HepG2 (cell line): ENCODE measurements around the gene TBXAS1. TPM values are rescaled to one million over a fixed set of nuclear protein-coding genes. Genes with fewer than 3 reads are reported as not detected.

Experiments
- DNMT3B ChIP-seq: conservative IDR thresholded peaks from 2 replicates; pipeline ENCODE4 v1.6.1; 2016; ENCODE audit warnings: missing biosample characterization, control low read depth
- ERF ChIP-seq: IDR thresholded peaks from 2 replicates; pipeline ENCODE4 v1.6.1; 2018; ENCODE audit warnings: missing biosample characterization, missing genetic modification reagents
- FOXO1 ChIP-seq: sonication (generic); formaldehyde crosslinking; IDR thresholded peaks from 2 replicates; pipeline ENCODE4 v1.4.0; 2020; ENCODE audit warnings: missing genetic modification reagents
- GPBP1L1 ChIP-seq: sonication (generic); formaldehyde crosslinking; IDR thresholded peaks from 2 replicates; pipeline ENCODE4 v1.5.0; 2020; ENCODE audit warnings: mild to moderate bottlenecking, missing genetic modification reagents
- IKZF4 ChIP-seq: sonication (generic); formaldehyde crosslinking; IDR thresholded peaks from 2 replicates; pipeline ENCODE4 v1.5.1; 2020; ENCODE audit warnings: borderline replicate concordance, mild to moderate bottlenecking, low read depth, missing genetic modification reagents; ENCODE audit errors: not compliant biosample characterization
- ISL2 ChIP-seq: sonication (generic); formaldehyde crosslinking; IDR thresholded peaks from 2 replicates; pipeline ENCODE4 v1.5.0; 2020; ENCODE audit warnings: missing genetic modification reagents
- RFX3 ChIP-seq: IDR thresholded peaks from 2 replicates; pipeline ENCODE4 v1.6.1; 2016; ENCODE audit warnings: missing biosample characterization, missing genetic modification reagents
- TBX2 ChIP-seq: sonication (generic); formaldehyde crosslinking; IDR thresholded peaks from 2 replicates; pipeline ENCODE4 v1.5.0; 2020; ENCODE audit warnings: missing genetic modification reagents, mild to moderate bottlenecking, borderline replicate concordance
- TCF12 ChIP-seq, 2 experiments: fragments of 450-650 bp in 1 of 2; sonication (generic) in 1 of 2; formaldehyde crosslinking in 1 of 2; IDR thresholded peaks; 2 replicates each; pipeline versions ENCODE4 v1.6.1 to v1.8.0; 2017 to 2022; ENCODE audit warnings: antibody characterized with exemption in 1 of 2, mild to moderate bottlenecking in 1 of 2, missing genetic modification reagents in 1 of 2, moderate library complexity in 1 of 2
- ZNF124 ChIP-seq: sonication (generic); formaldehyde crosslinking; IDR thresholded peaks from 2 replicates; pipeline ENCODE4 v1.4.0; 2020; ENCODE audit warnings: missing genetic modification reagents
- ZNF138 ChIP-seq: sonication (generic); formaldehyde crosslinking; IDR thresholded peaks from 2 replicates; pipeline ENCODE4 v1.5.0; 2020; ENCODE audit warnings: mild to moderate bottlenecking, low read depth, missing genetic modification reagents
- ZNF160 ChIP-seq: sonication (generic); formaldehyde crosslinking; IDR thresholded peaks from 2 replicates; pipeline ENCODE4 v1.8.0; 2022; ENCODE audit warnings: mild to moderate bottlenecking, inconsistent platforms, missing genetic modification reagents
- ZNF350 ChIP-seq: sonication (generic); formaldehyde crosslinking; IDR thresholded peaks from 2 replicates; pipeline ENCODE4 v1.4.0; 2020; ENCODE audit warnings: mild to moderate bottlenecking, low read depth, missing genetic modification reagents, borderline replicate concordance
- ZNF564 ChIP-seq: sonication (generic); formaldehyde crosslinking; IDR thresholded peaks from 2 replicates; pipeline ENCODE4 v1.8.1; 2023; ENCODE audit warnings: mild to moderate bottlenecking, missing genetic modification reagents
- ZNF614 ChIP-seq: IDR thresholded peaks from 2 replicates; pipeline ENCODE4 v1.6.1; 2018; ENCODE audit warnings: missing biosample characterization, missing genetic modification reagents, inconsistent platforms, borderline replicate concordance
- ZNF800 ChIP-seq: sonication (generic); formaldehyde crosslinking; IDR thresholded peaks from 2 replicates; pipeline ENCODE4 v1.4.0; 2020; ENCODE audit warnings: missing genetic modification reagents
- polyA plus RNA-seq, 8 experiments: library from polyadenylated mRNA; depleted of rRNA in 3 of 8; stranded (reverse) in 7 of 8; unstranded in 1 of 8; fragments of >200 nt; fragmentation: Illumina TruSeq in 4 of 8; extraction: Trizol in 4 of 8; gene quantifications; 2 replicates each; pipeline versions ENCODE4 v1.2.1 to v1.2.3, GENCODE V29; 2011 to 2016; ENCODE audit warnings: low read depth in 4 of 8, missing spikeins in 1 of 8, mixed read lengths in 1 of 8; ENCODE audit not compliant: insufficient read depth in 1 of 8
- total RNA-seq, 5 experiments: library from RNA; depleted of rRNA; stranded (reverse); fragments of >200 nt; fragmentation: Illumina TruSeq; extraction: Trizol; gene quantifications; 2 replicates each; pipeline ENCODE4 v1.2.3, GENCODE V29; 2016; ENCODE audit warnings: low read depth in 1 of 5
- TF ChIP-seq, protein P1 (sequence below): sonication (generic); formaldehyde crosslinking; IDR thresholded peaks from 2 replicates; pipeline ENCODE4 v1.5.0; 2020; ENCODE audit warnings: mild to moderate bottlenecking, missing genetic modification reagents, borderline replicate concordance
- TF ChIP-seq, protein P2 (sequence below): sonication (generic); formaldehyde crosslinking; IDR thresholded peaks from 2 replicates; pipeline ENCODE4 v1.5.0; 2020; ENCODE audit warnings: missing genetic modification reagents

Gene TBXAS1
- total and polyA plus RNA-seq, 2 of the 13 experiments (the other 11 are each of a cell fraction or from before 2014, with no cell fraction given): 4.0 to 4.9 TPM

- TF ChIP-seq, protein P1, sequence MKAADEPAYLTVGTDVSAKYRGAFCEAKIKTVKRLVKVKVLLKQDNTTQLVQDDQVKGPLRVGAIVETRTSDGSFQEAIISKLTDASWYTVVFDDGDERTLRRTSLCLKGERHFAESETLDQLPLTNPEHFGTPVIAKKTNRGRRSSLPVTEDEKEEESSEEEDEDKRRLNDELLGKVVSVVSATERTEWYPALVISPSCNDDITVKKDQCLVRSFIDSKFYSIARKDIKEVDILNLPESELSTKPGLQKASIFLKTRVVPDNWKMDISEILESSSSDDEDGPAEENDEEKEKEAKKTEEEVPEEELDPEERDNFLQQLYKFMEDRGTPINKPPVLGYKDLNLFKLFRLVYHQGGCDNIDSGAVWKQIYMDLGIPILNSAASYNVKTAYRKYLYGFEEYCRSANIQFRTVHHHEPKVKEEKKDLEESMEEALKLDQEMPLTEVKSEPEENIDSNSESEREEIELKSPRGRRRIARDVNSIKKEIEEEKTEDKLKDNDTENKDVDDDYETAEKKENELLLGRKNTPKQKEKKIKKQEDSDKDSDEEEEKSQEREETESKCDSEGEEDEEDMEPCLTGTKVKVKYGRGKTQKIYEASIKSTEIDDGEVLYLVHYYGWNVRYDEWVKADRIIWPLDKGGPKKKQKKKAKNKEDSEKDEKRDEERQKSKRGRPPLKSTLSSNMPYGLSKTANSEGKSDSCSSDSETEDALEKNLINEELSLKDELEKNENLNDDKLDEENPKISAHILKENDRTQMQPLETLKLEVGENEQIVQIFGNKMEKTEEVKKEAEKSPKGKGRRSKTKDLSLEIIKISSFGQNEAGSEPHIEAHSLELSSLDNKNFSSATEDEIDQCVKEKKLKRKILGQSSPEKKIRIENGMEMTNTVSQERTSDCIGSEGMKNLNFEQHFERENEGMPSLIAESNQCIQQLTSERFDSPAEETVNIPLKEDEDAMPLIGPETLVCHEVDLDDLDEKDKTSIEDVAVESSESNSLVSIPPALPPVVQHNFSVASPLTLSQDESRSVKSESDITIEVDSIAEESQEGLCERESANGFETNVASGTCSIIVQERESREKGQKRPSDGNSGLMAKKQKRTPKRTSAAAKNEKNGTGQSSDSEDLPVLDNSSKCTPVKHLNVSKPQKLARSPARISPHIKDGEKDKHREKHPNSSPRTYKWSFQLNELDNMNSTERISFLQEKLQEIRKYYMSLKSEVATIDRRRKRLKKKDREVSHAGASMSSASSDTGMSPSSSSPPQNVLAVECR (CRISPR knock-in tag): peak; percentile 85; the same call in 1 of the 2 replicates
- 0 out of 2 replicates have a peak, but pooled peaks have one; percentile 37 for TF ChIP-seq ZNF138 (CRISPR knock-in tag)
- peak; percentile 64 for TF ChIP-seq TBX2
- no peak for TF ChIP-seq GPBP1L1 (CRISPR knock-in tag)
- TF ChIP-seq ZNF124 (CRISPR knock-in tag): no peak
- TF ChIP-seq ZNF614: no peak
- no peak for TF ChIP-seq RFX3 (CRISPR knock-in tag)
- TF ChIP-seq, protein P2, sequence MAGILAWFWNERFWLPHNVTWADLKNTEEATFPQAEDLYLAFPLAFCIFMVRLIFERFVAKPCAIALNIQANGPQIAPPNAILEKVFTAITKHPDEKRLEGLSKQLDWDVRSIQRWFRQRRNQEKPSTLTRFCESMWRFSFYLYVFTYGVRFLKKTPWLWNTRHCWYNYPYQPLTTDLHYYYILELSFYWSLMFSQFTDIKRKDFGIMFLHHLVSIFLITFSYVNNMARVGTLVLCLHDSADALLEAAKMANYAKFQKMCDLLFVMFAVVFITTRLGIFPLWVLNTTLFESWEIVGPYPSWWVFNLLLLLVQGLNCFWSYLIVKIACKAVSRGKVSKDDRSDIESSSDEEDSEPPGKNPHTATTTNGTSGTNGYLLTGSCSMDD: no peak
- TF ChIP-seq ISL2: no peak
- TF ChIP-seq ZNF160 (CRISPR knock-in tag): 0 out of 2 replicates have a peak, but pooled peaks have one; percentile 18
- TF ChIP-seq FOXO1: 0 out of 2 replicates have a peak, but pooled peaks have one; percentile 16
- no peak for TF ChIP-seq DNMT3B
- TF ChIP-seq IKZF4 (CRISPR knock-in tag): no peak
- no peak for TF ChIP-seq ZNF564
- no peak for TF ChIP-seq ZNF350 (CRISPR knock-in tag)
- no peak; the same call in 1 of the 2 replicates for TF ChIP-seq ERF (CRISPR knock-in tag)
- no peak for TF ChIP-seq TCF12 (IDR thresholded peaks at IDR 0.05)
- TF ChIP-seq TCF12 (CRISPR knock-in tag; IDR thresholded peaks at IDR 0.05): no peak
- TF ChIP-seq ZNF800 (CRISPR knock-in tag): peak; percentile 75; the same call in 1 of the 2 replicates
Measured at GRCh38 chr7:140062528-140063299, 233.7 kb downstream of the TBXAS1 start, which contains the start of gene PARP12 (continued).
